Mammary epithelial cell (primary cell): ENCODE measurements around the gene UGT2B7.

Source experiments
- EZH2 ChIP-seq: IDR thresholded peaks from 2 replicates; pipeline ENCODE4 v1.6.1; 2012; ENCODE audit warnings: low read length, inconsistent platforms, borderline replicate concordance
- TF ChIP-seq, protein P1 (sequence below), 2 donors: IDR thresholded peaks in 1 of 2; conservative IDR thresholded peaks in 1 of 2; 2 replicates each; pipeline ENCODE4 v1.5.1; 2011 to 2012; ENCODE audit warnings: inconsistent platforms in 2 of 2, low read length in 2 of 2, mild to moderate bottlenecking in 2 of 2, control low read depth in 1 of 2, low read depth in 1 of 2; ENCODE audit not compliant: insufficient read depth in 1 of 2; ENCODE audit errors: extremely low read depth in 1 of 2

- TF ChIP-seq, protein P1, sequence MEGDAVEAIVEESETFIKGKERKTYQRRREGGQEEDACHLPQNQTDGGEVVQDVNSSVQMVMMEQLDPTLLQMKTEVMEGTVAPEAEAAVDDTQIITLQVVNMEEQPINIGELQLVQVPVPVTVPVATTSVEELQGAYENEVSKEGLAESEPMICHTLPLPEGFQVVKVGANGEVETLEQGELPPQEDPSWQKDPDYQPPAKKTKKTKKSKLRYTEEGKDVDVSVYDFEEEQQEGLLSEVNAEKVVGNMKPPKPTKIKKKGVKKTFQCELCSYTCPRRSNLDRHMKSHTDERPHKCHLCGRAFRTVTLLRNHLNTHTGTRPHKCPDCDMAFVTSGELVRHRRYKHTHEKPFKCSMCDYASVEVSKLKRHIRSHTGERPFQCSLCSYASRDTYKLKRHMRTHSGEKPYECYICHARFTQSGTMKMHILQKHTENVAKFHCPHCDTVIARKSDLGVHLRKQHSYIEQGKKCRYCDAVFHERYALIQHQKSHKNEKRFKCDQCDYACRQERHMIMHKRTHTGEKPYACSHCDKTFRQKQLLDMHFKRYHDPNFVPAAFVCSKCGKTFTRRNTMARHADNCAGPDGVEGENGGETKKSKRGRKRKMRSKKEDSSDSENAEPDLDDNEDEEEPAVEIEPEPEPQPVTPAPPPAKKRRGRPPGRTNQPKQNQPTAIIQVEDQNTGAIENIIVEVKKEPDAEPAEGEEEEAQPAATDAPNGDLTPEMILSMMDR (conservative IDR thresholded peaks at IDR 0.05 in 1 of 2, IDR thresholded peaks at IDR 0.05 in 1 of 2; ENCODE audit: extremely low read depth in 1 of 2, insufficient read depth in 1 of 2, low read depth in 1 of 2, low read length in 2 of 2): no peak
- TF ChIP-seq EZH2: no peak
Observed at GRCh38 chr4:69093681-69094080, 2.6 kb upstream of the UGT2B7 start.
